Muscle of arm (tissue), 12 donors: Measurements from ENCODE around the gene SLC48A1. TPM values are rescaled to one million over a fixed set of nuclear protein-coding genes. Genes with fewer than 3 reads are reported as not detected.
A peak's percentile ranks its signal among the peaks of the same experiment; 100 is the strongest.

ENCODE experiments used
- DNase-seq: peaks from one replicate; pipeline ENCODE4 v3.0.0-alpha.2; 2013
- polyA plus RNA-seq, 12 donors: library from polyadenylated mRNA; unstranded; fragments of 120-200 nt; gene quantifications; one replicate each; pipeline ENCODE4 v1.2.1, GENCODE V29; 2013; ENCODE audit not compliant: insufficient read length in 12 of 12

Gene SLC48A1
- polyA plus RNA-seq, 12 donors: 8.1 to 46.8 (median 11.5) TPM; not detected in 1

GRCh38 chr12:47775100-47775911 lies 2.3 kb downstream of the SLC48A1 start:
- DNase-seq: no peak

- DNase-seq: no peak
These were observed 3.6 kb downstream of the SLC48A1 start for GRCh38 chr12:47776471-47777143.

- DNase-seq: no peak
These were observed 4.1 kb downstream of the SLC48A1 start for GRCh38 chr12:47777151-47777550.

GRCh38 chr12:47777741-47778558 lies 4.9 kb downstream of the SLC48A1 start:
- DNase-seq: no peak

DNA sequence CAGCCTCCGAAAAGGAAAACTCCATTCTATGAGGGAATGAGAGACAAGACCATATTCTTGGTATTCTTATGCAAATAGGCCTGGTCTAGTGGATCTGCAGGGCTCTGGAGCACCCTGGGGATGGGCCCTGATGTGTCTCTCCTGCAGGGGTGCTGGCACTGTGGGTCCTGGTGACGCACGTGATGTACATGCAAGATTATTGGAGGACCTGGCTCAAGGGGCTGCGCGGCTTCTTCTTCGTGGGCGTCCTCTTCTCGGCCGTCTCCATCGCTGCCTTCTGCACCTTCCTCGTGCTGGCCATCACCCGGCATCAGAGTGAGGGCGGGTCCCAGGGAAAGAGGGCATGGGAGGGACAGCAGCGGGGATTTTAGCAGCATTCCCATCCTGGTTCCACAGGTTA lies 5.8 kb downstream of the SLC48A1 start:
- no peak for DNase-seq

DNA sequence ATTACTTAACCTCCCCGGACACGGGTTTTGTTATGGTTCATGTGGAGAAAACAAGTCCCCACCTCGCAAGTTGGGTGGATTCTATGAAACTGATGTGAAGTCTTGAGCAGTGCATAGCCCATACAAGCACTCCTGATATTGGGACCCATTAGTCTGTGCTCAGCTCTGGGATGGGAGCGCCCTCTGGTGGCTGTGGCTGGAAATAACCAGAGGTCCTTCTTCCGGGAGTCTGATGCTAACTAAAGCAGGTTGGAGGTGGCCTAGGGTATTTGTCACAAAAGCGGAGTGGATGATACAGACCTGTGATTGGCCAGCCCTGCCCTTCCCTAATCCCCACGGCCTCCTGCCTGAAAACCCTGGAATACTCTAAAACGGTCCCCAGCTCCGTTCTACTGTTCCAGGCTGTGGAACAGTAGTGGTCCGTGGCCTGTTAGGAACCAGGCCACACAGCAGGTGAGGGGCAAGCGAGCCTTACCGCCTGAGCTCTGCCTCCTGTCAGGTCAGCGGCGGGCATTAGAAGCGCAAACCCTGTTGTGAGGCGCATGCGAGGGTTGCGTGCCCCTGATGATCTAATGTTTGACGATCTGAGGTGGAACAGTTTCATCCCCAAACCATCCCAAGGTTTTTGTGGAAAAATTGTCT lies 6.4 kb downstream of the SLC48A1 start:
- DNase-seq: peak; percentile 92

DNA sequence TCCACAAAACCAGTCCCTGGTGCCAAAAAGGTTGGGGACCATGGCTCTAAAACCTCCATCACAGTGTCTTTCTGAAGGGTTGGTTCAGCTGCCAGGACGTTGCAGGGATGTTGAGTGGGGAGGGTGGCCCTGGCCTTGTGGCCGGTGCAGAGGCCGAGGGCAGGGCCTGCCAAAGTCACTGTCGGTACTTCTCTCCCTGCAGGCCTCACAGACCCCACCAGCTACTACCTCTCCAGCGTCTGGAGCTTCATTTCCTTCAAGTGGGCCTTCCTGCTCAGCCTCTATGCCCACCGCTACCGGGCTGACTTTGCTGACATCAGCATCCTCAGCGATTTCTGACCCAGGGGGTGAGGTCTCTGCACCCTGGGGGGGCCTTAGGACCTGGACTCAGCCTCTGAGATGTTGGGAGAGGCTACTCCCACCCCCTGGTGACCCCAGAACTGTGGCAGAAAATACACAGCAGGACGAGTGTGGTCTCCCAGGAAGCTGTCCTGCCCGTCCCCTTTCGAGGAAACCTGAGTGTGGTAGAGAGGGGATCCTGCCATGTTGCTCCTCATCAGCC lies 7.0 kb downstream of the SLC48A1 start:
- DNase-seq: no peak

GRCh38 chr12:47781479-47782371 lies 8.7 kb downstream of the SLC48A1 start:
- DNase-seq: no peak

- no peak for DNase-seq
These were observed 9.3 kb downstream of the SLC48A1 start for GRCh38 chr12:47782372-47782770.

- no peak for DNase-seq
These were observed 10.2 kb downstream of the SLC48A1 start for GRCh38 chr12:47783024-47783755.

- no peak for DNase-seq
These were observed 11.1 kb downstream of the SLC48A1 start for GRCh38 chr12:47783821-47784819.

DNA sequence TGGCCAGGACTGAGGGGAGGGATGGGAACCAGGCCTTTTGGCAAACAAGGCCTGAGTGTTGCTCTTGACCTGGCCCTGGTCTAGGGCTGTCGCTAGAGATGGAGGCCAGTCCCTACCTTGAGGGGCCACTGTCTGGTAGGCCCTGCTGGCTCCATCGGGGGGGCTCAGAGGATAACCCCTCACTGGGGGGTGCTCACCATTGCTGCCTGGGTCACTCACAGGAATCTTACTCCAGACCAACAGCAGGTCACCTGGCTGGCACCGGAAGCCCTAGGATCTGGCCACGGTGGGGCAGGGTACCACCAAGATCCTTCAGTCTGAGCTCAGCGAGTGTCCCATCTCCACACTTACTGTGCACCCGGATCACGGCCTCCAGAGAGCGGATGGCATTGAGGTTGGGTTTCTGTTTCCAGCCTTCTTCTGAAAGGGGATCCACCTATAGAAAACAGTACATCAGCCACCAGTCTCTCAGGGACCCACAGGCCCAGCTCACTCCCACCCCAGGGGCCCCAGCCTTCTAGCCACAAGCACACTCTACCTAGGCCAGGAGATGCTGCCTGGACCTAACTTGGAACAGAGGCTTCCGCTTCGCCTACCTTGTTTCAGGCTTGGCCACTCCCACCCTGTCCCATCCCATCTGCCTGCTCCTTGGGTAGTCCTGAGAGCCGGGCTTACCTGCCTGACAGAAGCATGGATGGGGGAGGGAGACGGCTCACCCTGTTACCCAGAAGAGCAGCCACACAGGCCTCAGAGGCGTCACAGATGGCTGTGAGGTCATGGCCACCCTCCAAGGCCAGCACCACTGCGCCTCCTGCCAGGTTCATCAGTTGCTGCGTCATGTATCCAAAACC lies 12.2 kb downstream of the SLC48A1 start:
- no peak for DNase-seq

GRCh38 chr12:47785887-47786661 lies 13.0 kb downstream of the SLC48A1 start:
- no peak for DNase-seq

GRCh38 chr12:47786662-47787280 lies 13.7 kb downstream of the SLC48A1 start:
- DNase-seq: no peak

DNA sequence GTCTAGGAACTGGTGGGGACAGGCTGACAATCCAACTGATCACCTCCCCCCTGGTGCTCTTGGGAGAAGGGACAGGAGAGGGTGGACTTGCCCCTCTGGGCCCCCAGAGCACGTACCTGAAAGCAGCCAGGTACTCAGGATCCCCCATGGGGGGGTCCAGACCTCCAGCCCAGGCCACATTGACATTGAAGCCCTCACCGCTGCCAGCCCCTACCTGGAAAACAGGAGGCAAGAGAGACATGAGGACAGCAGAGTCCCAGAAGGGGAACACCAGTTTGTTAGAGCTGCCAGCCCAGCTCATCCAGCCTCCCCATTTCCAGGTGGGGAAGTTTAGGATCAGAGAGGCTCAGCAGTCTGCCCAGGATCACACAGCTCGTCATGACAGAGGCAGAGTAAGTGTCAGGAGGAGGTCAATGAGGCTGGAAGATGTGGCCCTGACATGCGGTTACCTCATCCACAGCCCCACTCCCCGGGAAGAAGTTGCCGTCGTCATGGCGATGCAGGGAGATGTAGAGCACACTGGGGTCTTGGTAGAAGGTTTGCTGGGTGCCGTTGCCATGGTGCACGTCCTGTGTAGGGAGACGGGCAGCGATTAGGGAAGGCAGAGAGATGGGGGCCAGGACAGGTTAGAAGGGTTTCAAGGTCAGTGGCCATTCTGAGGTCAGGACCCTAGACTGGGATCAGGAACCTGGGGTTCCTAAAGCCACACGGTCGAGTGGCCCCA lies 14.7 kb downstream of the SLC48A1 start:
- no peak for DNase-seq
